22Rv1 (cell line): ENCODE data around the gene EFNA2.
"Not testable (repeated sequence)": the region's sequence is repeated elsewhere in the genome, so short reads cannot be mapped to it uniquely, and the experiment has no call there.

Experiments used
- CTCF ChIP-seq: fragments of 450-650 bp; IDR thresholded peaks from 2 replicates; pipeline ENCODE4 v1.5.1; 2017; ENCODE audit warnings: mild to moderate bottlenecking
- ZFX ChIP-seq: fragments of 450-650 bp; IDR thresholded peaks from 2 replicates; pipeline ENCODE4 v1.6.1; 2017; ENCODE audit warnings: antibody characterized with exemption, borderline replicate concordance

GRCh38 chr19:1305354-1305753 lies 19.7 kb downstream of the EFNA2 start:
- TF ChIP-seq CTCF, ZFX: not testable (repeated sequence)
